H1 (cell line): ENCODE data around the gene NRXN3. TPM values are rescaled to one million over a fixed set of nuclear protein-coding genes. Genes with fewer than 3 reads are reported as not detected.

Source experiments
- CTCF ChIA-PET: fragments of 300-600 bp; sonication (Branson Sonifier 250); formaldehyde crosslinking; loops from one replicate; lab custom pipeline; 2021; ENCODE audit not compliant: partially characterized antibody; lab: Charles Lee
- POLR2A ChIA-PET: fragments of 300-600 bp; sonication (Branson Sonifier 250); formaldehyde crosslinking; loops from one replicate; lab custom pipeline; 2021; ENCODE audit warnings: inconsistent platforms; ENCODE audit not compliant: partially characterized antibody; lab: Charles Lee
- DNase-seq, 2 experiments: peaks; one replicate each; pipeline versions ENCODE4 v3.0.0 to v3.0.0-alpha.2; 2010 to 2022; ENCODE audit warnings: low spot score in 2 of 2, low read depth in 1 of 2, mixed read lengths in 1 of 2
- FAIRE-seq: peaks from 2 replicates; lab custom pipeline; 2011; peaks lifted over from hg19 to GRCh38; lab: Jason Lieb, UNC
- H2AFZ ChIP-seq: 2 replicates; pipeline ENCODE4 v1.8.1; 2012; ENCODE audit warnings: low read length, inconsistent platforms
- H2AK5ac ChIP-seq: 2 replicates; pipeline ENCODE4 v1.6.1; 2013; ENCODE audit warnings: low read depth, low read length
- H2BK120ac ChIP-seq: replicated peaks from 2 replicates; pipeline ENCODE3; 2013; ENCODE audit warnings: low read depth, low read length, inconsistent platforms
- H2BK12ac ChIP-seq: 2 replicates; pipeline ENCODE4 v1.6.1; 2013; ENCODE audit warnings: low read depth, low read length
- H2BK15ac ChIP-seq: 2 replicates; pipeline ENCODE4 v1.6.1; 2013; ENCODE audit warnings: low read length
- H2BK20ac ChIP-seq: 2 replicates; pipeline ENCODE4 v1.6.1; 2013; ENCODE audit warnings: low read length
- H2BK5ac ChIP-seq: 2 replicates; pipeline ENCODE4 v1.6.1; 2013; ENCODE audit warnings: low read depth, low read length
- H3K14ac ChIP-seq: 2 replicates; pipeline ENCODE4 v1.6.1; 2013; ENCODE audit warnings: inconsistent platforms; ENCODE audit not compliant: insufficient read length
- H3K18ac ChIP-seq: 2 replicates; pipeline ENCODE4 v1.6.1; 2013; ENCODE audit warnings: low read length; ENCODE audit errors: extremely low read depth
- H3K23ac ChIP-seq: 2 replicates; pipeline ENCODE4 v1.6.1; 2013; ENCODE audit warnings: inconsistent platforms; ENCODE audit not compliant: insufficient read length
- H3K23me2 ChIP-seq: 2 replicates; pipeline ENCODE4 v1.6.1; 2013; ENCODE audit warnings: low read depth, low read length
- H3K27ac ChIP-seq: 2 replicates; pipeline ENCODE4 v1.6.1; 2011; ENCODE audit warnings: low read depth, low read length, inconsistent platforms
- H3K27me3 ChIP-seq, 4 experiments: replicated peaks in 1 of 4; 1 replicate in 1 of 4; 2 replicates in 3 of 4; pipeline versions ENCODE4 v1.6.1 to v1.8.1; 2011 to 2013; ENCODE audit warnings: low read length in 3 of 4, mild to moderate bottlenecking in 3 of 4, inconsistent platforms in 2 of 4, mixed read lengths in 2 of 4, moderate library complexity in 1 of 4; ENCODE audit not compliant: control insufficient read depth in 3 of 4, insufficient read depth in 3 of 4; ENCODE audit errors: extremely low read depth in 1 of 4
- H3K36me3 ChIP-seq, 4 experiments: 2 replicates each; pipeline versions ENCODE4 v1.6.1 to v1.8.1; 2011 to 2013; ENCODE audit warnings: mild to moderate bottlenecking in 4 of 4, low read length in 3 of 4, moderate library complexity in 2 of 4, control low read depth in 1 of 4, inconsistent platforms in 1 of 4; ENCODE audit not compliant: insufficient read depth in 4 of 4, control insufficient read depth in 2 of 4
- H3K4ac ChIP-seq: replicated peaks from 2 replicates; pipeline ENCODE3; 2013; ENCODE audit warnings: low read length, low read depth, mixed read lengths, inconsistent platforms; ENCODE audit not compliant: insufficient read length
- H3K4me1 ChIP-seq, 4 experiments: replicated peaks in 1 of 4; 1 replicate in 1 of 4; 2 replicates in 3 of 4; pipeline versions ENCODE4 v1.6.1 to v1.8.1; 2011 to 2013; ENCODE audit warnings: low read length in 3 of 4, inconsistent platforms in 2 of 4, mixed read lengths in 1 of 4; ENCODE audit not compliant: insufficient read depth in 4 of 4, control insufficient read depth in 3 of 4
- H3K4me2 ChIP-seq, 2 experiments: 2 replicates each; pipeline versions ENCODE4 v1.6.1 to v1.8.1; 2011 to 2013; ENCODE audit warnings: low read depth in 2 of 2, low read length in 2 of 2, control low read depth in 1 of 2, inconsistent platforms in 1 of 2, mild to moderate bottlenecking in 1 of 2; ENCODE audit not compliant: insufficient read depth in 1 of 2
- H3K4me3 ChIP-seq, 4 experiments: fragments of 200-600, 300-600 bp in 1 of 4; sonication (generic), shearing (Covaris generic), sonication (Bioruptor Twin) in 1 of 4; 2 replicates each; pipeline versions ENCODE4 v1.5.1 to v1.8.1; 2011 to 2016; ENCODE audit warnings: low read length in 4 of 4, low read depth in 3 of 4, control low read depth in 2 of 4, inconsistent platforms in 2 of 4, mild to moderate bottlenecking in 2 of 4, mixed read lengths in 1 of 4, moderate library complexity in 1 of 4; ENCODE audit not compliant: insufficient read depth in 2 of 4; ENCODE audit errors: extremely low read depth in 1 of 4
- H3K56ac ChIP-seq: replicated peaks from 2 replicates; pipeline ENCODE3; 2013; ENCODE audit warnings: low read depth, mild to moderate bottlenecking, mixed read lengths, low read length, inconsistent platforms; ENCODE audit not compliant: insufficient read length
- H3K79me1 ChIP-seq: 2 replicates; pipeline ENCODE4 v1.6.1; 2013; ENCODE audit warnings: low read depth, low read length, control low read depth
- H3K79me2 ChIP-seq, 2 experiments: 2 replicates each; pipeline versions ENCODE4 v1.6.1 to v1.8.1; 2012 to 2013; ENCODE audit warnings: low read length in 2 of 2, mild to moderate bottlenecking in 2 of 2, inconsistent platforms in 1 of 2; ENCODE audit not compliant: insufficient read depth in 2 of 2, control insufficient read depth in 1 of 2
- H3K9ac ChIP-seq, 4 experiments: replicated peaks in 1 of 4; 1 replicate in 1 of 4; 2 replicates in 3 of 4; pipeline versions ENCODE4 v1.6.1 to v1.8.1; 2011 to 2013; ENCODE audit warnings: low read depth in 3 of 4, low read length in 3 of 4, control low read depth in 2 of 4, mild to moderate bottlenecking in 2 of 4, moderate library complexity in 2 of 4, inconsistent platforms in 1 of 4; ENCODE audit errors: extremely low read depth in 1 of 4
- H3K9me3 ChIP-seq, 2 experiments: 2 replicates each; pipeline versions ENCODE4 v1.6.1 to v1.8.1; 2012 to 2013; ENCODE audit warnings: mild to moderate bottlenecking in 2 of 2, moderate library complexity in 2 of 2, control low read depth in 1 of 2, inconsistent platforms in 1 of 2, low read depth in 1 of 2, low read length in 1 of 2, mixed read lengths in 1 of 2; ENCODE audit not compliant: insufficient read depth in 2 of 2
- H4K20me1 ChIP-seq, 2 experiments: replicated peaks in 1 of 2; 2 replicates each; pipeline versions ENCODE3 to v1.8.1; 2011 to 2013; ENCODE audit warnings: inconsistent platforms in 2 of 2, low read length in 2 of 2, mild to moderate bottlenecking in 1 of 2; ENCODE audit not compliant: insufficient read depth in 2 of 2, control insufficient read depth in 1 of 2
- H4K5ac ChIP-seq: 2 replicates; pipeline ENCODE4 v1.6.1; 2013; ENCODE audit warnings: low read length, low read depth, mixed read lengths, inconsistent platforms; ENCODE audit not compliant: insufficient read length
- H4K8ac ChIP-seq: 2 replicates; pipeline ENCODE4 v1.8.0; 2013; ENCODE audit warnings: mild to moderate bottlenecking, moderate library complexity, low read length, inconsistent platforms; ENCODE audit not compliant: insufficient read depth; ENCODE audit errors: extremely low read depth
- H4K91ac ChIP-seq: replicated peaks from 2 replicates; pipeline ENCODE3; 2013; ENCODE audit warnings: low read length, mixed read lengths, inconsistent platforms; ENCODE audit not compliant: insufficient read length
- GABPA ChIP-seq: IDR thresholded peaks from 2 replicates; pipeline ENCODE4 v1.6.1; 2011; ENCODE audit warnings: mild to moderate bottlenecking, low read length, moderate library complexity, borderline replicate concordance; ENCODE audit not compliant: insufficient read depth
- HDAC2 ChIP-seq, 2 experiments: fragments of 300-600 bp in 1 of 2; sonication (generic) in 1 of 2; IDR thresholded peaks; 2 replicates each; pipeline ENCODE4 v1.6.1; 2011 to 2012; ENCODE audit warnings: low read depth in 2 of 2, low read length in 2 of 2, mild to moderate bottlenecking in 2 of 2, moderate library complexity in 2 of 2, borderline replicate concordance in 1 of 2, inconsistent platforms in 1 of 2
- WGBS, 2 experiments: shearing (Covaris generic) in 1 of 2; methylation state at CpG; one replicate each; pipeline versions ENCODE4 v1.1.6 to v1.1.7; 2013 to 2015; ENCODE audit warnings: low lambda C conversion rate in 2 of 2, mixed read lengths in 2 of 2, inconsistent platforms in 1 of 2, low coverage in 1 of 2, missing lambda C conversion rate in 1 of 2; ENCODE audit not compliant: insufficient replicate concordance in 2 of 2, insufficient coverage in 1 of 2, insufficient read length in 1 of 2; ENCODE audit errors: extremely low coverage in 1 of 2, missing lambda C conversion rate in 1 of 2; 5-methylcytosine and 5-hydroxymethylcytosine counted together
- polyA plus RNA-seq, 7 experiments: library from polyadenylated mRNA; depleted of rRNA in 3 of 7; stranded (reverse) in 5 of 7; unstranded in 2 of 7; fragments of >200 nt in 5 of 7; fragments of 200-250 nt in 2 of 7; gene quantifications; 1 replicate in 5 of 7; 2 replicates in 1 of 7; 4 replicates in 1 of 7; pipeline versions ENCODE4 v1.2.1 to v1.2.3, GENCODE V29; 2011 to 2013; ENCODE audit warnings: missing spikeins in 2 of 7, mixed read lengths in 2 of 7
- total RNA-seq: library from RNA; stranded (reverse); fragmentation: NEBNext Ultra II Directional; extraction: Animal tissue kit (Norgen Biotek cat#: 25700); gene quantifications from 2 replicates; pipeline ENCODE4 v1.2.1, GENCODE V29; 2021

Gene NRXN3
- total and polyA plus RNA-seq, 2 of the 8 experiments (the other 6 are each of a cell fraction or from before 2014, with no cell fraction given), result 2.6 to 4.1 TPM

DNA sequence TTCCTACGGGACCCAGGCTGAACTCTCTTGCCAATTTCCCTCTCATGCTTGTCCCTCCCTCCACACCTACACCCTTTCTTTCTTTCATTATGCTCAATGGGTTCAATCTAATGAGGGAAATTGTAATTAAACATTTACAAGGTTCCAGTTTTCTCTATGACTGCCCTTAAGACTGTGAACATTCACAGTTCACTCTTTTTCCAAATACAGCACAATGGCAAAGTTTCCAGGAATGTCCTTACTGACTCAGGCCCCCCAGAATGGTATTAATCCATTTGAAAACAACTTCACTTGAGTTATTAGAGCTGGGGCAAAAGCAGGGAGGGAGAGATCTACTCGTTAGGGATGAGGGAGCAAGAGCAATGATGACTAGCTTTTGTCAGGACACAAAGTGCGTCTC, 892.1 kb downstream of the NRXN3 start:
- WGBS, 2 experiments, result 88% methylated on average over 3 of the region's 3 CpGs; no CpG with 5 or more reads in 1 of the 2 experiments
- H3K79me1 ChIP-seq, result no peaks in the 10 kb centered on the region
- POLR2A ChIA-PET, result no interaction called here
- no peak for TF ChIP-seq GABPA
- no peak for TF ChIP-seq HDAC2 (IDR thresholded peaks at IDR 0.05; ENCODE audit: borderline replicate concordance in 1 of 2, low read depth in 2 of 2, low read length in 2 of 2)

More for the DNA sequence above, 892.1 kb downstream of the NRXN3 start:
- Histone ChIP-seq H3K9ac (no peak overlapping the region), H4K8ac (no peak overlapping the region), H3K23me2 (no peaks in the 10 kb centered on the region), H2BK20ac (no peak overlapping the region), H3K9me3 (no peaks in the 10 kb centered on the region), H4K20me1 (no peaks in the 10 kb centered on the region), H2BK5ac (no peak overlapping the region), H3K36me3 (no peaks in the 10 kb centered on the region), H2BK15ac (no peak overlapping the region), H3K4me3 (no peak overlapping the region), H3K56ac (no peak overlapping the region), H3K4me2 (no peak overlapping the region), H3K27ac (no peak overlapping the region), H3K4ac (no peak overlapping the region), H2BK120ac (no peak overlapping the region), H4K5ac (no peak overlapping the region), H2BK12ac (no peak overlapping the region), H3K4me1 (no peaks in the 10 kb centered on the region; a peak in 1 of 7 replicates), H3K14ac (no peak overlapping the region), H2AK5ac (no peak overlapping the region), H3K79me2 (no peaks in the 10 kb centered on the region), H2AFZ (no peak overlapping the region), H3K23ac (no peak overlapping the region), H3K18ac (no peak overlapping the region), H4K91ac (no peak overlapping the region), H3K27me3 (no peaks in the 10 kb centered on the region)
- CTCF ChIA-PET, result interaction anchor here (0.9 to 1.3 kb wide), 3 partner anchors 11 to 481 kb away, joined by 3 read pairs; no protein-coding TSS in a partner anchor
- DNase-seq (no peak), FAIRE-seq (no peak)
